H9 (cell line): Measurements from ENCODE around the gene TMEM151A. TPM values are rescaled to one million over a fixed set of nuclear protein-coding genes. Genes with fewer than 3 reads are reported as not detected.

Experiments used
- DNase-seq: peaks from one replicate; pipeline ENCODE4 v3.0.0-alpha.2; 2017
- H2AFZ ChIP-seq: one replicate; pipeline ENCODE4 v1.6.1; 2013; ENCODE audit warnings: mild to moderate bottlenecking, low read length, control low read depth, moderate library complexity
- H2AK5ac ChIP-seq: 2 replicates; pipeline ENCODE4 v1.6.1; 2013; ENCODE audit warnings: low read length, control low read depth, mixed read lengths; ENCODE audit not compliant: insufficient read length
- H2BK120ac ChIP-seq: one replicate; pipeline ENCODE4 v1.6.1; 2013; ENCODE audit warnings: low read depth, mild to moderate bottlenecking, low read length, control low read depth, inconsistent platforms; ENCODE audit not compliant: poor library complexity, severe bottlenecking
- H2BK12ac ChIP-seq: 2 replicates; pipeline ENCODE4 v1.6.1; 2013; ENCODE audit warnings: low read length, control low read depth, mixed read lengths, low read depth; ENCODE audit not compliant: insufficient read length
- H2BK15ac ChIP-seq: 2 replicates; pipeline ENCODE4 v1.6.1; 2013; ENCODE audit warnings: low read depth, low read length, control low read depth
- H2BK20ac ChIP-seq: one replicate; pipeline ENCODE4 v1.6.1; 2013; ENCODE audit warnings: low read depth, mild to moderate bottlenecking, low read length, control low read depth, inconsistent platforms; ENCODE audit not compliant: poor library complexity, severe bottlenecking
- H2BK5ac ChIP-seq: 2 replicates; pipeline ENCODE4 v1.6.1; 2013; ENCODE audit warnings: low read length, control low read depth, mixed read lengths; ENCODE audit not compliant: insufficient read length
- H3K14ac ChIP-seq: 2 replicates; pipeline ENCODE4 v1.6.1; 2013; ENCODE audit warnings: low read length, control low read depth; ENCODE audit not compliant: insufficient read depth
- H3K18ac ChIP-seq: 2 replicates; pipeline ENCODE4 v1.6.1; 2013; ENCODE audit warnings: low read depth, mild to moderate bottlenecking, mixed read lengths, low read length, control low read depth; ENCODE audit not compliant: insufficient read length
- H3K23ac ChIP-seq: 2 replicates; pipeline ENCODE4 v1.6.1; 2013; ENCODE audit warnings: low read length, control low read depth, mixed read lengths, low read depth; ENCODE audit not compliant: insufficient read length
- H3K23me2 ChIP-seq: 2 replicates; pipeline ENCODE4 v1.6.1; 2013; ENCODE audit warnings: low read depth, mild to moderate bottlenecking, mixed read lengths, low read length, control low read depth; ENCODE audit not compliant: insufficient read length, poor library complexity, severe bottlenecking
- H3K27ac ChIP-seq: 2 replicates; pipeline ENCODE4 v1.5.1; 2013; ENCODE audit warnings: low read length, control low read depth, mixed read lengths, low read depth; ENCODE audit not compliant: insufficient read length
- H3K27me3 ChIP-seq: 2 replicates; pipeline ENCODE4 v1.6.1; 2013; ENCODE audit warnings: low read length, control low read depth, inconsistent platforms; ENCODE audit not compliant: insufficient read depth
- H3K4ac ChIP-seq: 2 replicates; pipeline ENCODE4 v1.6.1; 2013; ENCODE audit warnings: low read depth, mild to moderate bottlenecking, control low read depth, inconsistent platforms, low read length, moderate library complexity
- H3K4me1 ChIP-seq: 2 replicates; pipeline ENCODE4 v1.6.1; 2013; ENCODE audit warnings: low read length, control low read depth, inconsistent platforms; ENCODE audit not compliant: insufficient read depth
- H3K4me2 ChIP-seq: 2 replicates; pipeline ENCODE4 v1.6.1; 2013; ENCODE audit warnings: low read length, control low read depth, mixed read lengths; ENCODE audit not compliant: insufficient read length, insufficient read depth
- H3K56ac ChIP-seq: 2 replicates; pipeline ENCODE4 v1.6.1; 2013; ENCODE audit warnings: low read depth, mild to moderate bottlenecking, mixed read lengths, low read length, control low read depth; ENCODE audit not compliant: insufficient read length
- H3K79me1 ChIP-seq: 2 replicates; pipeline ENCODE4 v1.6.1; 2013; ENCODE audit warnings: low read depth, mild to moderate bottlenecking, moderate library complexity, low read length, control low read depth, inconsistent platforms; ENCODE audit not compliant: insufficient read depth, poor library complexity, severe bottlenecking
- H3K79me2 ChIP-seq: 2 replicates; pipeline ENCODE4 v1.6.1; 2013; ENCODE audit warnings: low read length, control low read depth, inconsistent platforms; ENCODE audit not compliant: insufficient read depth
- H3K9ac ChIP-seq: 2 replicates; pipeline ENCODE4 v1.6.1; 2013; ENCODE audit warnings: low read length, control low read depth, mixed read lengths; ENCODE audit not compliant: insufficient read length; ENCODE audit errors: extremely low read depth
- H3K9me3 ChIP-seq: one replicate; pipeline ENCODE4 v1.6.1; 2013; ENCODE audit warnings: low read depth, low read length, inconsistent platforms; ENCODE audit not compliant: control insufficient read depth
- H3T11ph ChIP-seq: one replicate; pipeline ENCODE4 v1.6.1; 2013; ENCODE audit warnings: mild to moderate bottlenecking, low read length, control low read depth, inconsistent platforms
- H4K20me1 ChIP-seq: one replicate; pipeline ENCODE4 v1.6.1; 2013; ENCODE audit not compliant: control insufficient read depth, insufficient read length, insufficient read depth
- H4K5ac ChIP-seq: 2 replicates; pipeline ENCODE4 v1.6.1; 2013; ENCODE audit warnings: low read depth, mild to moderate bottlenecking, mixed read lengths, low read length, control low read depth; ENCODE audit not compliant: insufficient read length
- H4K8ac ChIP-seq: replicated peaks from 2 replicates; pipeline ENCODE4 v1.6.1; 2013; ENCODE audit warnings: low read length, control low read depth, mixed read lengths, low read depth; ENCODE audit not compliant: insufficient read length
- H4K91ac ChIP-seq: 2 replicates; pipeline ENCODE4 v1.6.1; 2013; ENCODE audit warnings: low read depth, mild to moderate bottlenecking, moderate library complexity, mixed read lengths, low read length, control low read depth; ENCODE audit not compliant: insufficient read length
- H3K27ac Mint-ChIP-seq, 3 experiments: 2 replicates in 2 of 3; 3 replicates in 1 of 3; pipeline ENCODE4 v1.8.0; 2020 to 2021; ENCODE audit warnings: mixed read lengths in 3 of 3, mild to moderate bottlenecking in 1 of 3, moderate library complexity in 1 of 3
- H3K27me3 Mint-ChIP-seq: 2 replicates; pipeline ENCODE4 v1.8.0; 2021; ENCODE audit warnings: low read depth, mild to moderate bottlenecking, moderate library complexity, mixed read lengths
- H3K36me3 Mint-ChIP-seq, 3 experiments: 2 replicates in 2 of 3; 3 replicates in 1 of 3; pipeline ENCODE4 v1.8.0; 2020 to 2021; ENCODE audit warnings: low read depth in 3 of 3, mixed read lengths in 3 of 3; ENCODE audit not compliant: insufficient read depth in 1 of 3
- H3K4me1 Mint-ChIP-seq, 2 experiments: 2 replicates each; pipeline ENCODE4 v1.8.0; 2020; ENCODE audit warnings: mixed read lengths in 2 of 2
- H3K4me3 Mint-ChIP-seq, 2 experiments: 2 replicates in 1 of 2; 3 replicates in 1 of 2; pipeline ENCODE4 v1.8.0; 2020 to 2021; ENCODE audit warnings: mild to moderate bottlenecking in 2 of 2, mixed read lengths in 2 of 2, moderate library complexity in 1 of 2
- H3K9me3 Mint-ChIP-seq, 2 experiments: 2 replicates in 1 of 2; 3 replicates in 1 of 2; pipeline ENCODE4 v1.8.0; 2020; ENCODE audit warnings: mild to moderate bottlenecking in 2 of 2, mixed read lengths in 2 of 2, moderate library complexity in 1 of 2
- WGBS: extraction: QIAGEN DNeasy Blood & Tissue Kit; methylation state at CpG from one replicate; pipeline ENCODE4 v1.1.7; 2013; ENCODE audit warnings: missing lambda C conversion rate, low lambda C conversion rate, mixed read lengths; ENCODE audit not compliant: insufficient read length; ENCODE audit errors: extremely low coverage; 5-methylcytosine and 5-hydroxymethylcytosine counted together
- total RNA-seq: library from RNA; stranded (reverse); gene quantifications from 2 replicates; pipeline ENCODE4 v1.2.1, GENCODE V29; 2021
- TF ChIP-seq, protein P1 (sequence below): fragments of 200-600 bp; sonication (generic); conservative IDR thresholded peaks from 3 replicates; pipeline ENCODE4 v1.8.0; 2021; ENCODE audit warnings: antibody characterized with exemption, mild to moderate bottlenecking

The TMEM151A gene
- total RNA-seq, 1 experiment from 2014 or later = 1.2 TPM

DNA sequence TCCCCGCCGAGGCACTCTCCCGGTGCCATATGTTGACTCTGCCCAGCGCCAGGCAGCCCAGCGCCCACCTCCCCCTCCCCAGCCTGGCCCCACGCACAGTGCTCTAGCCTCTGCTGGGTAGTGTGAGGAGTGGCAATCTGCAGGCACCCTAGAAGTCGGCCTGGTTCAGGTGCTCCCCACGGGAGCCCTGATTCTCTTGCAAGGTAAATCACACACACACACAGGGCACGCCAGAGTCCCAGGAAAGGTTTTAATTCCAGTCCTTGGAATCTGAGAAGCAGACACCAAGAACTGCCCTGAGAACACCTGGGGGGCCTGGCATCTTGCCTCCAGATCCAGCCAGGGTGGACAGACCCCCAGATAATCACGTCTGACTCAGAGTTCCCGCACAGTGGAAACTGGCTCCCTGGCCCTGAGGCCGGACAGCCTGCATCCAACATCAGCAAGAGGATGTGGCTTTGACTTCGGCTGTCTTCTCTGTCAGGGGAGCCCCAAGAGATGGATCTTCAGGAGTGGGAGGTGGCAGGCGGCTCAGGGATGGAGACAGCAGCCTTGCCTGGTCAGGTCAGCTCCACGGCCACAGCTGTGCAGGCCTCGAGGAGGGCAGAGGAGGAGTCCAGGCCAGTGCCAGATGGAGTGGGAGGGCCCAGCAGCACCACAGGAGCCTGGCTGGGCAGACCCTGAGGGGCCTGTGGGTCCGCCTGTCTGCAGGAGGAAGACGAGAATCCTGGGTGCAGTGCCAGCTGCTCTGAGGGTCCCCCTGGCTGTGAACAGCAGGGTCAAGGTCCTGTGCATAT is 45.6 kb downstream of the TMEM151A start:
- Histone ChIP-seq H3T11ph (no peak overlapping the region), H3K23me2 (no peaks in the 10 kb centered on the region), H3K18ac (peak overlapping the region; percentile 5), H4K20me1 (no peaks in the 10 kb centered on the region), H3K79me1 (no peaks in the 10 kb centered on the region), H2BK15ac (no peak overlapping the region), H2AK5ac (no peak overlapping the region), H3K56ac (no peak overlapping the region), H2BK5ac (no peak overlapping the region), H2BK20ac (no peak overlapping the region), H3K27ac (no peak overlapping the region), H3K9ac (no peak overlapping the region), H3K4ac (no peak overlapping the region), H3K79me2 (no peaks in the 10 kb centered on the region), H2BK12ac (no peak overlapping the region), H2AFZ (no peak overlapping the region), H3K14ac (no peak overlapping the region), H3K4me1 (no peaks in the 10 kb centered on the region), H4K91ac (no peak overlapping the region), H3K4me2 (no peak overlapping the region), H3K9me3 (no peaks in the 10 kb centered on the region), H2BK120ac (no peak overlapping the region), H3K27me3 (no peaks in the 10 kb centered on the region; the same call in 1 of the 2 replicates), H4K5ac (no peak overlapping the region), H3K23ac (no peak overlapping the region), H4K8ac (no peak overlapping the region)
- TF ChIP-seq, protein P1, sequence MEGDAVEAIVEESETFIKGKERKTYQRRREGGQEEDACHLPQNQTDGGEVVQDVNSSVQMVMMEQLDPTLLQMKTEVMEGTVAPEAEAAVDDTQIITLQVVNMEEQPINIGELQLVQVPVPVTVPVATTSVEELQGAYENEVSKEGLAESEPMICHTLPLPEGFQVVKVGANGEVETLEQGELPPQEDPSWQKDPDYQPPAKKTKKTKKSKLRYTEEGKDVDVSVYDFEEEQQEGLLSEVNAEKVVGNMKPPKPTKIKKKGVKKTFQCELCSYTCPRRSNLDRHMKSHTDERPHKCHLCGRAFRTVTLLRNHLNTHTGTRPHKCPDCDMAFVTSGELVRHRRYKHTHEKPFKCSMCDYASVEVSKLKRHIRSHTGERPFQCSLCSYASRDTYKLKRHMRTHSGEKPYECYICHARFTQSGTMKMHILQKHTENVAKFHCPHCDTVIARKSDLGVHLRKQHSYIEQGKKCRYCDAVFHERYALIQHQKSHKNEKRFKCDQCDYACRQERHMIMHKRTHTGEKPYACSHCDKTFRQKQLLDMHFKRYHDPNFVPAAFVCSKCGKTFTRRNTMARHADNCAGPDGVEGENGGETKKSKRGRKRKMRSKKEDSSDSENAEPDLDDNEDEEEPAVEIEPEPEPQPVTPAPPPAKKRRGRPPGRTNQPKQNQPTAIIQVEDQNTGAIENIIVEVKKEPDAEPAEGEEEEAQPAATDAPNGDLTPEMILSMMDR = no peak
- no peak for DNase-seq
- H3K4me3 Mint-ChIP-seq = peak overlapping the region; percentile 83 to 86; a peak in 1 of 5 replicates
- peaks cover 12 to 40% (median 27%) of the 10 kb centered on the region in 3 experiments; a peak in 6 of 7 replicates for H3K36me3 Mint-ChIP-seq
- no CpG with 5 or more reads among the region's 18 CpGs for WGBS
- no peaks in the 10 kb centered on the region for H3K9me3 Mint-ChIP-seq
- peaks cover 4% of the 10 kb centered on the region for H3K27me3 Mint-ChIP-seq
- peak overlapping the region in 2 of 3 experiments; percentile 44 to 92; a peak in 4 of 7 replicates for H3K27ac Mint-ChIP-seq
- peaks cover 20 to 21% of the 10 kb centered on the region in 2 experiments for H3K4me1 Mint-ChIP-seq
